Esophagus muscularis mucosa (tissue), 4 donors: ENCODE data around the gene NOD2. TPM values are rescaled to one million over a fixed set of nuclear protein-coding genes. Genes with fewer than 3 reads are reported as not detected.

Source experiments
- DNase-seq: peaks from one replicate; pipeline ENCODE4 v3.0.0-alpha.2; 2017; ENCODE audit errors: extremely low spot score
- H3K27ac ChIP-seq, 4 donors: fragments of 200-600 bp; sonication (generic); replicated peaks in 1 of 4; 1 replicate in 3 of 4; 2 replicates in 1 of 4; pipeline ENCODE4 v1.5.1; 2016 to 2019; ENCODE audit warnings: mild to moderate bottlenecking in 1 of 4
- H3K27me3 ChIP-seq, 4 donors: fragments of 200-600 bp; sonication (generic); one replicate each; pipeline versions ENCODE4 v1.5.1 to v1.6.0; 2016 to 2019
- H3K36me3 ChIP-seq, 4 donors: fragments of 200-600 bp; sonication (generic); one replicate each; pipeline ENCODE4 v1.5.1; 2016 to 2019
- H3K4me1 ChIP-seq, 4 donors: fragments of 200-600 bp; sonication (generic); one replicate each; pipeline ENCODE4 v1.5.1; 2016 to 2019
- H3K4me3 ChIP-seq, 4 donors: fragments of 200-600 bp; sonication (generic); 1 replicate in 2 of 4; 2 replicates in 2 of 4; pipeline ENCODE4 v1.5.1; 2016 to 2019; ENCODE audit warnings: mild to moderate bottlenecking in 4 of 4, moderate library complexity in 1 of 4
- H3K9me3 ChIP-seq, 4 donors: fragments of 200-600 bp; sonication (generic); 1 replicate in 3 of 4; 2 replicates in 1 of 4; pipeline ENCODE4 v1.5.1; 2016 to 2019
- EP300 ChIP-seq: sonication (generic); formaldehyde crosslinking; IDR thresholded peaks from one replicate; pipeline ENCODE4 v1.6.1; 2017; ENCODE audit warnings: antibody characterized with exemption
- POLR2A ChIP-seq: fragments of 450-650 bp; IDR thresholded peaks from one replicate; pipeline ENCODE4 v1.6.1; 2017; ENCODE audit warnings: antibody characterized with exemption, moderate library complexity, mild to moderate bottlenecking, low read depth
- POLR2AphosphoS5 ChIP-seq, 2 donors: sonication (generic); formaldehyde crosslinking; IDR thresholded peaks; one replicate each; pipeline ENCODE4 v1.6.1; 2017; ENCODE audit warnings: antibody characterized with exemption in 2 of 2
- WGBS: methylation state at CpG from one replicate; pipeline ENCODE4 v1.1.5; 2018; 5-methylcytosine and 5-hydroxymethylcytosine counted together
- intact Hi-C: fragments of 100-400 bp; cut with DNase I; formaldehyde crosslinking; loops from one replicate; pipeline ENCODE4 v1.15.1; 2023
- total RNA-seq, 4 donors: library from RNA; depleted of rRNA; stranded (reverse); fragments of >200 nt; gene quantifications; one replicate each; pipeline versions ENCODE4 v1.1.0 to v1.2.1, GENCODE V29; 2016
- TF ChIP-seq, protein P1 (sequence below), 3 experiments: fragments of 200-600 bp in 2 of 3; fragments of 450-650 bp in 1 of 3; sonication (generic) in 2 of 3; IDR thresholded peaks; one replicate each; pipeline ENCODE4 v1.5.1; 2017 to 2019; ENCODE audit warnings: antibody characterized with exemption in 3 of 3, mild to moderate bottlenecking in 2 of 3, moderate library complexity in 1 of 3

NOD2 gene
- total RNA-seq, 4 donors from 2014 or later = 1.2 to 6.0 (median 2.5) TPM

DNA sequence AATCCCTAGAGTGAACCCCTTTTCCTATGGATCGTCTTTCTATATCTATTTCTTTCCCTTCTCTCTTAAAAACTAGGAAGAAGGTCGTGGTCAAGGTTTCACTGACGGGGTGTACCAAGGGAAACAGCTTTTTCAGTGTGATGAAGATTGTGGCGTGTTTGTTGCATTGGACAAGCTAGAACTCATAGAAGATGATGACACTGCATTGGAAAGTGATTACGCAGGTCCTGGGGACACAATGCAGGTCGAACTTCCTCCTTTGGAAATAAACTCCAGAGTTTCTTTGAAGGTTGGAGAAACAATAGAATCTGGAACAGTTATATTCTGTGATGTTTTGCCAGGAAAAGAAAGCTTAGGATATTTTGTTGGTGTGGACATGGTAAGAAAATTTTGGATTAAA, 58.1 kb downstream of the NOD2 start:
- H3K4me1 ChIP-seq = peaks cover 4 to 44% (median 35%) of the 10 kb centered on the region in 4 donors
- 79% methylated on average over 6 of the region's 6 CpGs for WGBS
- intact Hi-C loops = no loop called here
- H3K9me3 ChIP-seq = no peaks in the 10 kb centered on the region
- H3K4me3 ChIP-seq = no peak overlapping the region
- peaks cover 10 to 52% (median 36%) of the 10 kb centered on the region in 4 donors for H3K36me3 ChIP-seq
- DNase-seq = no peak
- H3K27me3 ChIP-seq = no peaks in the 10 kb centered on the region
- no peak overlapping the region for H3K27ac ChIP-seq
- TF ChIP-seq, protein P1, sequence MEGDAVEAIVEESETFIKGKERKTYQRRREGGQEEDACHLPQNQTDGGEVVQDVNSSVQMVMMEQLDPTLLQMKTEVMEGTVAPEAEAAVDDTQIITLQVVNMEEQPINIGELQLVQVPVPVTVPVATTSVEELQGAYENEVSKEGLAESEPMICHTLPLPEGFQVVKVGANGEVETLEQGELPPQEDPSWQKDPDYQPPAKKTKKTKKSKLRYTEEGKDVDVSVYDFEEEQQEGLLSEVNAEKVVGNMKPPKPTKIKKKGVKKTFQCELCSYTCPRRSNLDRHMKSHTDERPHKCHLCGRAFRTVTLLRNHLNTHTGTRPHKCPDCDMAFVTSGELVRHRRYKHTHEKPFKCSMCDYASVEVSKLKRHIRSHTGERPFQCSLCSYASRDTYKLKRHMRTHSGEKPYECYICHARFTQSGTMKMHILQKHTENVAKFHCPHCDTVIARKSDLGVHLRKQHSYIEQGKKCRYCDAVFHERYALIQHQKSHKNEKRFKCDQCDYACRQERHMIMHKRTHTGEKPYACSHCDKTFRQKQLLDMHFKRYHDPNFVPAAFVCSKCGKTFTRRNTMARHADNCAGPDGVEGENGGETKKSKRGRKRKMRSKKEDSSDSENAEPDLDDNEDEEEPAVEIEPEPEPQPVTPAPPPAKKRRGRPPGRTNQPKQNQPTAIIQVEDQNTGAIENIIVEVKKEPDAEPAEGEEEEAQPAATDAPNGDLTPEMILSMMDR (IDR thresholded peaks at IDR 0.05) = no peak
- TF ChIP-seq POLR2A (no peak), POLR2AphosphoS5 (IDR thresholded peaks at IDR 0.05) (no peak), EP300 (no peak)

DNA sequence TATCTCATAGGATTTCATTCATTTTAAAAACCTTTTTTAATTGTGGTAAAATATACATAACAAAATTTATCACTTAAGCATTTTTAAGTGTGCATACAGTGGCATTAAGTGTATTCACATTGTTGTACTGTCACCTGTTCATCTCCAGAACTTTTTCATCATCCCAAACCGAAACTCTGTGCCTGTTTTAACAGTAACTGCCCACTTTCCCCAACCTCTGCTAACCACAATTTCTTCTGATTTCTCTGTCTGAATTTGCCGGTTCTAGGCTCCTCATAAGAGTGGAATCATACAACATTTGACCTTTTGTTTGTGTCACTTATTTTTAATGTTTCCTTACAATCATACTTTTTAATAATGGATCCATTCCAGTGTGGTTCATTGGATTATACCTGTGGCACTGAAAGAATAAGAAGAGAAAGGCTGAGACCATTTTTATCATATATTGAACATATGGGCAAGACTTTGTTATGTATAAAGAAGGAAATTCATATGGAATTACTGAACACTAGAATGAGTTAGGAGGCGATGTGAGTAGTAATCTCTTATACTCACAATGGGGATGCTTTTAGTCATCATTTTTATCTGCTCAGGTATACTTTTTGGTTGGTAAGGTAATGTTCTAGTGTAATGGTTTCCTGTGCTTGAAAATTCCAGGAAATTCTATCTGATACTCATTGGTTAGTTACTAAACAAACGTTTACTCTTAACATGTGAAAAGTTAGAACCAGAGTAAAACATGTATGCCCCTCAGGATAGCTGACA, 59.2 kb downstream of the NOD2 start:
- TF ChIP-seq EP300 (no peak), POLR2A (no peak), POLR2AphosphoS5 (IDR thresholded peaks at IDR 0.05) (no peak)
- TF ChIP-seq, protein P1 (IDR thresholded peaks at IDR 0.05) = no peak
- H3K4me1 ChIP-seq = peaks cover 3 to 39% (median 25%) of the 10 kb centered on the region in 4 donors
- WGBS = 92% methylated on average over 4 of the region's 4 CpGs
- no peak overlapping the region for H3K4me3 ChIP-seq
- no peaks in the 10 kb centered on the region for H3K9me3 ChIP-seq
- intact Hi-C loops = no loop called here
- DNase-seq = no peak
- peaks cover 10 to 52% (median 36%) of the 10 kb centered on the region in 4 donors for H3K36me3 ChIP-seq
- H3K27me3 ChIP-seq = no peaks in the 10 kb centered on the region
- H3K27ac ChIP-seq = no peak overlapping the region

DNA sequence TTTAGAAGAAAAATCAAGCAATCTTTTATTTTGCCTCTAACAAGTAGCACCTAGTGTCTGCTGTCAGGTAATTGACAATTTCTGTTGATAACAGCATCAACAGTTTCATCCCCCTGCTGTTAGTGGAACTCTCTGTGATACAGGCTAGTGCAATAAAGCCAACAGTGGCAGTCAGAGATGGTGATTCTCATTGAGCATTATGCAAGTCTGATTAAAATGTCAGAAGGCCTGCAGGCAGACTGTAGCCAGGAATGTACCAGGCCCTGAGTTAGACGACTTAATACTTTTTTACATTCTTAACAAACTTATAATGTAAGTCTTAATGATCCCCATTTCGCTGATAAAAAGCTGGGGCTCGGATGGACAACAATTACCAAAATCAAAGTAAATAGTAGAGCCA, 63.1 kb downstream of the NOD2 start:
- Histone ChIP-seq H3K27me3 (no peaks in the 10 kb centered on the region), H3K27ac (no peak overlapping the region), H3K4me1 (peaks cover 0 to 16% (median 5%) of the 10 kb centered on the region in 4 donors), H3K4me3 (no peak overlapping the region), H3K36me3 (peaks cover 10 to 62% (median 27%) of the 10 kb centered on the region in 4 donors), H3K9me3 (no peaks in the 10 kb centered on the region)
- TF ChIP-seq POLR2A (no peak), EP300 (no peak), POLR2AphosphoS5 (IDR thresholded peaks at IDR 0.05) (no peak)
- TF ChIP-seq, protein P1 (IDR thresholded peaks at IDR 0.05) = no peak
- DNase-seq = no peak
- intact Hi-C loops = no loop called here
- 77% methylated on average over 3 of the region's 3 CpGs for WGBS

DNA sequence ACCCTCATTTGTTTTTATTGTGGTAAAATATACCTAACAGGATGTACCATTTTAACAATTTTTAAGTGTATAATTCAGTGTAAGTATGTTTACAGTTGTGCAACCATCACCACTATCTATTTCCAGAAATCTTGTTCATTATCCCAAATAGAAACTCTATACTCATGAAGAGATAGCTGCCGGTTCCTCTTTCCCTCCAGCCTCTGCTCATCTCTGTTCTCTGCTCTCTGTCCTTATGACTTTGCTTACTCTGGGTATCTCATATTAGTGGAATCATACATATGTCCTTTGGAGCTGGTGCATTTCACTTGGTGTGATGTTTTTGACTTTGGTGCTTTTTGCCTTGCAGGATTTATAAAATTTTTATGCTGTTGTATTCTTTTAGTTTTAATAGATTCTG, 67.9 kb downstream of the NOD2 start:
- no peak overlapping the region for H3K27ac ChIP-seq
- H3K4me1 ChIP-seq = peaks cover 14 to 45% (median 24%) of the 10 kb centered on the region in 4 donors
- intact Hi-C loops = no loop called here
- H3K36me3 ChIP-seq = peaks cover 0 to 30% (median 4%) of the 10 kb centered on the region in 4 donors
- whole genome bisulfite sequencing = 77% methylated on average over 1 of the region's 1 CpG
- H3K9me3 ChIP-seq = peaks cover 0 to 8% (median 6%) of the 10 kb centered on the region in 4 donors
- no peaks in the 10 kb centered on the region for H3K27me3 ChIP-seq
- TF ChIP-seq POLR2AphosphoS5 (IDR thresholded peaks at IDR 0.05) (no peak), EP300 (no peak), POLR2A (no peak)
- TF ChIP-seq, protein P1 (IDR thresholded peaks at IDR 0.05) = no peak
- no peak overlapping the region for H3K4me3 ChIP-seq
- no peak for DNase-seq
